Activated B cell treated with CpG ODN at 0.5 μM for 24 hours (primary cell): ENCODE data around the gene GPR68. TPM values are rescaled to one million over a fixed set of nuclear protein-coding genes. Genes with fewer than 3 reads are reported as not detected.

Experiments
- ATAC-seq: fragments of 200-7000 bp; cut with Tn5 transposase; one replicate; pipeline ENCODE4 v1.10.0; 2021; ENCODE audit warnings: low read depth, mild to moderate bottlenecking, moderate library complexity
- CTCF ChIA-PET: fragments of 350-600 bp; sonication (Branson Sonifier 250); formaldehyde crosslinking; loops from one replicate; lab custom pipeline; 2021; ENCODE audit warnings: antibody characterized with exemption; lab: Charles Lee
- POLR2A ChIA-PET: fragments of 350-600 bp; sonication (Branson Sonifier 250); formaldehyde crosslinking; loops from one replicate; lab custom pipeline; 2021; ENCODE audit warnings: antibody characterized with exemption; lab: Charles Lee
- DNase-seq: peaks from one replicate; pipeline ENCODE4 v3.0.0; 2022
- H3K27ac Mint-ChIP-seq: one replicate; pipeline ENCODE4 v1.8.0; 2020; ENCODE audit warnings: mixed read lengths
- H3K27me3 Mint-ChIP-seq: one replicate; pipeline ENCODE4 v1.8.0; 2021; ENCODE audit warnings: mixed read lengths
- H3K36me3 Mint-ChIP-seq: one replicate; pipeline ENCODE4 v1.8.0; 2021; ENCODE audit warnings: low read depth, mixed read lengths
- H3K4me1 Mint-ChIP-seq: one replicate; pipeline ENCODE4 v1.8.0; 2021; ENCODE audit warnings: mixed read lengths
- H3K4me3 Mint-ChIP-seq: one replicate; pipeline ENCODE4 v1.8.0; 2020; ENCODE audit warnings: mild to moderate bottlenecking, mixed read lengths
- H3K9me3 Mint-ChIP-seq: one replicate; pipeline ENCODE4 v1.8.0; 2020; ENCODE audit warnings: mixed read lengths
- CTCF ChIP-seq: fragments of 200-600 bp; IDR thresholded peaks from one replicate; pipeline ENCODE4 v1.8.0; 2022; ENCODE audit warnings: antibody characterized with exemption, mild to moderate bottlenecking
- intact Hi-C: fragments of 100-400 bp; cut with micrococcal nuclease; formaldehyde crosslinking; loops from one replicate; pipeline ENCODE4 v1.15.1; 2024
- total RNA-seq: library from RNA; stranded (reverse); gene quantifications from 2 replicates; pipeline ENCODE4 v1.2.3, GENCODE V29; 2022

The GPR68 gene
- total RNA-seq, 1 donor from 2014 or later = 1.8 TPM

GRCh38 chr14:91221270-91221669 is 23.2 kb downstream of the GPR68 start:
- intact Hi-C loops = no loop called here
- CTCF ChIA-PET = no interaction called here

GRCh38 chr14:91220581-91221000 is 23.9 kb downstream of the GPR68 start:
- H3K4me3 Mint-ChIP-seq = no peak overlapping the region
- ATAC-seq (no peak), DNase-seq (no peak)
- H3K9me3 Mint-ChIP-seq = no peaks in the 10 kb centered on the region
- TF ChIP-seq CTCF = no peak
- no peak overlapping the region for H3K27ac Mint-ChIP-seq
- H3K4me1 Mint-ChIP-seq = peaks cover 7% of the 10 kb centered on the region
- H3K27me3 Mint-ChIP-seq = no peaks in the 10 kb centered on the region
- H3K36me3 Mint-ChIP-seq = peaks cover 71% of the 10 kb centered on the region
- POLR2A ChIA-PET = no interaction called here
- CTCF ChIA-PET = no interaction called here
- intact Hi-C loops = no loop called here

More at GRCh38 chr14:91221270-91221669, 23.2 kb downstream of the GPR68 start:
- Mint-ChIP-seq H3K9me3 (no peaks in the 10 kb centered on the region), H3K4me3 (no peak overlapping the region), H3K4me1 (peaks cover 14% of the 10 kb centered on the region), H3K36me3 (peaks cover 64% of the 10 kb centered on the region), H3K27ac (no peak overlapping the region), H3K27me3 (no peaks in the 10 kb centered on the region)
- ATAC-seq (no peak), DNase-seq (no peak)
- no peak for TF ChIP-seq CTCF
- POLR2A ChIA-PET = no interaction called here

- ChIA-PET POLR2A (interaction anchor here (0.8 kb wide), 1 partner anchor 8 kb away, joined by 5 read pairs; no protein-coding TSS in a partner anchor), CTCF (interaction anchor here (1.0 kb wide), 1 partner anchor 69 kb away, joined by 3 read pairs; no protein-coding TSS in a partner anchor)
- intact Hi-C loops = loop anchor here (5.0 kb wide), 1 partner anchor 33 kb away; no protein-coding TSS in a partner anchor
- Mint-ChIP-seq H3K4me1 (peaks cover 5% of the 10 kb centered on the region), H3K4me3 (no peak overlapping the region), H3K9me3 (no peaks in the 10 kb centered on the region), H3K27ac (no peak overlapping the region), H3K27me3 (no peaks in the 10 kb centered on the region), H3K36me3 (peaks cover 70% of the 10 kb centered on the region)
- no peak for TF ChIP-seq CTCF
- DNase-seq (no peak), ATAC-seq (no peak)
Measured at GRCh38 chr14:91219517-91220389, 24.8 kb downstream of the GPR68 start.

GRCh38 chr14:91218014-91218413 is 26.5 kb downstream of the GPR68 start:
- DNase-seq (no peak), ATAC-seq (no peak)
- Mint-ChIP-seq H3K27ac (no peak overlapping the region), H3K4me1 (peaks cover 3% of the 10 kb centered on the region), H3K27me3 (no peaks in the 10 kb centered on the region), H3K9me3 (no peaks in the 10 kb centered on the region), H3K36me3 (peaks cover 62% of the 10 kb centered on the region), H3K4me3 (no peak overlapping the region)
- intact Hi-C loops = loop anchor here (5.0 kb wide), 1 partner anchor 34 kb away; no protein-coding TSS in a partner anchor
- ChIA-PET CTCF (no interaction called here), POLR2A (no interaction called here)
- no peak for TF ChIP-seq CTCF

GRCh38 chr14:91216731-91217226 is 27.7 kb downstream of the GPR68 start:
- ATAC-seq (no peak), DNase-seq (no peak)
- peaks cover 59% of the 10 kb centered on the region for H3K36me3 Mint-ChIP-seq
- intact Hi-C loops = loop anchor here (5.0 kb wide), 1 partner anchor 36 kb away; no protein-coding TSS in a partner anchor
- no peaks in the 10 kb centered on the region for H3K27me3 Mint-ChIP-seq
- TF ChIP-seq CTCF = no peak
- no peaks in the 10 kb centered on the region for H3K4me1 Mint-ChIP-seq
- H3K27ac Mint-ChIP-seq = no peak overlapping the region
- ChIA-PET POLR2A (no interaction called here), CTCF (interaction anchor here (0.6 kb wide), 1 partner anchor 118 kb away, joined by 3 read pairs; no protein-coding TSS in a partner anchor)
- no peaks in the 10 kb centered on the region for H3K9me3 Mint-ChIP-seq
- H3K4me3 Mint-ChIP-seq = no peak overlapping the region
